ENCODE data around the gene CHTF18. TPM values are rescaled to one million over a fixed set of nuclear protein-coding genes. Genes with fewer than 3 reads are reported as not detected.
"Not testable (repeated sequence)": the region's sequence is repeated elsewhere in the genome, so short reads cannot be mapped to it uniquely, and the experiment has no call there.

Gene CHTF18
- total RNA-seq, 1 donor from 2014 or later = 142 TPM

DNA sequence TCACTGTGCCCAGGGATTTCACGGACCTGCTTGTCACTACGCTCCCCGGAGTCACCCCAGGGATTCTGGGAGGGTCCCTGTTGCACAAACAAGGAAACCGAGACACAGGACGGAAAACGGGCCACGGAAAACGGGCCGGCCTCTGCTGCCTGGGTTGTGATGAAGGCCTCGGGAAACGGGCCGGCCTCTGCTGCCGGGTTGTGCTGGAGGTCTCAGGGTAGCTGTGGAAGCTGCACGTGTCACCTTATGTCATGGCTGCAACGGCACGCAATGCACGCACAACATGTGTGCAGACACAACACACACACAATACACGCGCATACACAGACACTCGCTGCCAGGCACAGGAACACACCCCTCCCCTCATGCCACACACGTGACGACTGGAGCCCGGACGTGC is 39.1 kb downstream of the CHTF18 start:
- H3K36me3 Mint-ChIP-seq (ENCODE audit: low read depth) = no peaks in the 10 kb centered on the region

DNA sequence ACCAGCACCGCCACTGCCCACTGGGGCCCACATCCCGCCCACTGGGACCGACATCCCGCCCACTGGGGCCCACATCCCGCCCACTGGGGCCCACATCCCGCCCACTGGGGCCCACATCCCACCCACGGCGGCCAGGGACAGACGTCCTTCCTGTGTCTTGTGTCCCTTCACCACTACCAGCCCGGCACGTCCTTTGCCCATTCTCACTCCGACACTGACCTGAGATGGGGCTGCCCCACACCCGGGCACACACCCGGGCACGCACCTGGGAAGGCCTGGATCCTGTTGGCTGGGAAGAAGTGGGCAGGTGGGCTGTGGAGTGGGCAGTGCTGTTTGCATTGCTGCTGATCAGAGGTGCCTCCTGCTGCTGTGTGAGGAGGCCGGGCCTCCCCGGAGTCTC is 40.5 kb downstream of the CHTF18 start:
- intact Hi-C loops (cut with micrococcal nuclease) = no loop called here
- DNase-seq (ENCODE audit: low spot score) = no peak
- Mint-ChIP-seq H3K27me3 (ENCODE audit: insufficient read depth) (no peaks in the 10 kb centered on the region), H3K4me1 (ENCODE audit: low read depth) (no peaks in the 10 kb centered on the region), H3K36me3 (ENCODE audit: low read depth) (no peaks in the 10 kb centered on the region), H3K9me3 (no peaks in the 10 kb centered on the region), H3K27ac (no peak overlapping the region), H3K4me3 (no peak overlapping the region)

More for the DNA sequence above, 39.1 kb downstream of the CHTF18 start:
- Mint-ChIP-seq H3K4me1 (ENCODE audit: low read depth) (no peaks in the 10 kb centered on the region), H3K27ac (no peak overlapping the region), H3K27me3 (ENCODE audit: insufficient read depth) (no peaks in the 10 kb centered on the region), H3K9me3 (no peaks in the 10 kb centered on the region), H3K4me3 (no peak overlapping the region)
- intact Hi-C loops (cut with micrococcal nuclease) = no loop called here
- DNase-seq (ENCODE audit: low spot score) = no peak

DNA sequence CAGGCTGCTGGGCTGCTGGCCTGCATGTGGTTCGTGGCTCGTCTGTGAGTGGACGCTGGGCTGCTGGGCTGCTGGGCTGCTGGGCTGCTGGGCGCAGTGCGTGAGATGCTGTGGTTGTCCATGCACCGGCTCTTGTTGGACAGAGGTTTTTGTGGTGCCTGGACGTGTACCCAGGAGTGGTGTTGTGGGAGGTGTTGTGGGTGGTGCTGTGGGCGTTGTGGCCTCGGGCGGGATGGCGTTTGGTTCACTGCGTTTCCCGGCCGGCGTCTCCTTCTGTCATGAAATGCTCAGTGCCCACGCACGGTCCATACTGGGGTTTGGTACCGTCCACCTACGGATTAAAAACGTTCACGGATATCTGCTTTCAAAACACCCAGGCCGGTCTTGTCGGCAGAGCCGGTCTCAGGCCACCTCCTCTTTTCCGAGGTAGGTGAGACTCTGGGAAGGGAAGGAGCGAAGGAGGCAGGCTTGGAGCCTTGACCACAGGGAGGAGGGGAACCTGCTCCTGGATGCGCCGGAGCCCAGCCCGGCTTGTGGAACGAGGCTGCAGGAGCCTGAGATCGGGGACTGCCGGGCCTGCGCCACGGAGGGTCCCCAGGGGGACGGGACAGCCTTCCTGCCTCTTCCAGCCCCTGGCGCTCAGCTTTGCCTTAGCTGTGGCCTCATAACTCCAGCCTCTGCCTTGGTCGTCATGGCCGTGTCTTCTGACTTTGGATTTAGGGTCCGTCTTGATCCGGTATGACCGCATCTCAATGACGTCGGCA is 41.9 kb downstream of the CHTF18 start:
- intact Hi-C loops (cut with micrococcal nuclease) = no loop called here
- Mint-ChIP-seq H3K4me1 (ENCODE audit: low read depth) (no peaks in the 10 kb centered on the region), H3K27ac (no peak overlapping the region)

DNA sequence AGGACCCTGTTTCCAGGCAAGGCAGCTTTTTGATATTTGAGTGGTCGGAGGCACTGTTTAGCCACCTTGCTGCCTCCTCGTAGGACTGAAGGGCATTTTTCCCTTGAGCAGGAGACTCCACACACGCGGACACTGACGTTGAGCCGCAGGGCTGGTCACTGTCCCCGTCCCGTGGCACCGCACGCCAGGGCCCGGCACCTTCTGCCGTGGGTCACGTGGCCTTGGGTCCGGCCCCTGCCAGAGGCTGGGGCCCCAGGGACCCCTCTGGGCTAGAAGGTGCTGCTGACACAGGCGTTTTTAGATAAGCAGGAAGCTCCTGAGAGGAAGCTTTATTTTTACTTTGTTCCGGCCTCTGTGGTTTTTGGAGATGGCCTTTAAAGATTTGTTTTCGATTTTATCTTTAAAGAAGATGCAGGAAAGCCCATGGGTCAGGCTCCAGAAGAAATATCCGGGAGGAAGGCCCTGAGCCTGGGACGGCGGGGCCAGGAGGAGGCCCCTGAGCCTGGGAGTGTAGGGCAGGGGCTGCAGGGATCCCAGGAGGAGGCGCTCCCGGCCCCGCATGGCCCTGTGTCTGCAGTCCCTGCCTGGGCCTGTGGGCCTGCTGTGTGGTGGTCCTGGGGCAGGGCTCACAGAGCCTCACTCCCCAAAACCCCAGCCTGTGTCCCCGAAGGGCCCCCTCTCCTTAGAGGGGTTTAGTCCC is 42.6 kb downstream of the CHTF18 start:
- intact Hi-C loops (cut with micrococcal nuclease) = no loop called here

More for the DNA sequence above, 41.9 kb downstream of the CHTF18 start:
- DNase-seq (ENCODE audit: low spot score) = no peak
- no peaks in the 10 kb centered on the region for H3K36me3 Mint-ChIP-seq (ENCODE audit: low read depth)
- no peak overlapping the region for H3K4me3 Mint-ChIP-seq
- H3K27me3 Mint-ChIP-seq (ENCODE audit: insufficient read depth) = no peaks in the 10 kb centered on the region
- no peaks in the 10 kb centered on the region for H3K9me3 Mint-ChIP-seq

DNA sequence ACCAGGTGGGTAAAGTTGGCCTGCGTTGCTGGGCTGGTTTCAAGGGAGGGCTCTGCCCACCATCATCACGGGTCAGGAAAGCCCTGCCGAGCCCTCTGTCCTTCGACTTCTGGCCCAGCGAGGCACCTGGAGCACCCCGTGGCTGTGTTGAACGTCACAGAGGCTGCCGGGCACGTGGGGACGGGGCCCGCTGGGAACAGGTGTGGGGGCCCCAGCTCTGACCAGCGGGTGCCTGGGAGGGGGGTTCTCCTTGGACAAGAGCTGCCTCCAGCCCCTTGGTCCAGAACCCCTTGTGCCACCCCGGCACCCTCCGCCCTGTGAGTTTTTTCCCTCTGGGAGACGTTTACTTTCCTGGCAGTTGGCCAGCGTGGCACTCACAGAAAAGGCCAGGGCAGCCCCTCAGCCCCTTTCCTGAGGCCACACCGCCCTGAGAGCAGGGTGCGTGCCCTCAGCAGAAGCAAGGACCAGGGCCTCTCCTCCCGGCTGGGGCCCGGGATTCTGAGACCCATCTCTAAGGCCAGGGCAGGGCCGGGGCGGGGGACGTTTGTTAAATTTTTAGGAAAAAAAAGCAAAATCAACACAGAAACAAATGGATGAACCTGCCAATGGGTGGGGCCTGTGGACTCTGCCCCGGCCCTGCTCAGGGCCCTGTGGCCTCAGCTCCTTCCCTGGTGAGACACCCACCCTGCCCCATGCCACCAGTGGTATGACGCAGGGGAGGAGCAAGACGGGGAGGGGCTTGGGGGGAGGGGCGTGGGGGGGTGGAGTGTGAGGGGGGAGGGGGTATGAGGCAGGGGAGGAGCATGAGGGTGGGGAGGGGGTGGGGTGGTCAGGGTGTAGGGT is 43.4 kb downstream of the CHTF18 start:
- intact Hi-C loops (cut with micrococcal nuclease) = no loop called here
- no peak for DNase-seq (ENCODE audit: low spot score)
- no peaks in the 10 kb centered on the region for H3K4me1 Mint-ChIP-seq (ENCODE audit: low read depth)
- H3K4me3 Mint-ChIP-seq = no peak overlapping the region
- H3K36me3 Mint-ChIP-seq (ENCODE audit: low read depth) = no peaks in the 10 kb centered on the region
- H3K9me3 Mint-ChIP-seq = peaks cover 7% of the 10 kb centered on the region
- no peaks in the 10 kb centered on the region for H3K27me3 Mint-ChIP-seq (ENCODE audit: insufficient read depth)
- no peak overlapping the region for H3K27ac Mint-ChIP-seq

More for the DNA sequence above, 42.6 kb downstream of the CHTF18 start:
- H3K9me3 Mint-ChIP-seq = no peaks in the 10 kb centered on the region
- H3K27ac Mint-ChIP-seq = no peak overlapping the region
- no peaks in the 10 kb centered on the region for H3K4me1 Mint-ChIP-seq (ENCODE audit: low read depth)
- H3K4me3 Mint-ChIP-seq = no peak overlapping the region
- H3K27me3 Mint-ChIP-seq (ENCODE audit: insufficient read depth) = no peaks in the 10 kb centered on the region
- DNase-seq (ENCODE audit: low spot score) = no peak
- no peaks in the 10 kb centered on the region for H3K36me3 Mint-ChIP-seq (ENCODE audit: low read depth)

DNA sequence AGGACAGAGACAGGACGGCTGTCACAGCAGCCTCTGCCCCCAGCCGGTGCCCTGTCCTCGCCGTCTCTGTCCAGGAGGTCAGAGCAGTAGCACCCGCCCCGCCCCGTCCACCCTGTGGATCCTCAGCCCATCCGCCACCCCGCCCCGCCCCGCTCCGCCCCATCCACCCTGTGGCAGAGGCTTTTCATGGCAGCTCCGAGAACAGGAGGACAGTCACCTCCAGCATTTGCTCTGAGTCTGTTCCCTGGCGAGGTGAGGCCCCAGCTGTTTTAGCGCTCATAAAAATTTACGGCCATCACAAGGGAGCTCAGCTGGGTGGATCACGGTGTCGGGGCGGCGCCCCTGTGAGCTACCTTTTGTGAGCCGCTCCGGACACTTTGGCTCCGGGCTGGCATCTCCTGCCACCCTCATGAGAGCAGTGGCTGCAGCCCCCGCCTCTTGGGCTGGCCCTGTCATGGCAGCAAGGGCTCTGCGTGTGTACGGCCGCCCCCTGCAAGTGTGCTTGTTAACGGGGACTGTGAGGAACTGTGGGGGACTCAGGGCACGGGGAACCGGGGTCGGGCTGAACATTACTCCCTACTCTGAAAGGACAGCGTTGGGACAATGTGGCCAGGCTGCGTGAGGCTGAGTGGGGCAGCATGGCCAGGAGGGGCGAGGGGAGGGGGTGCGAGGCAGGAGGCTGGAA is 44.4 kb downstream of the CHTF18 start:
- Mint-ChIP-seq H3K4me1 (ENCODE audit: low read depth) (no peaks in the 10 kb centered on the region), H3K9me3 (peaks cover 9% of the 10 kb centered on the region), H3K27me3 (ENCODE audit: insufficient read depth) (no peaks in the 10 kb centered on the region), H3K4me3 (no peak overlapping the region), H3K36me3 (ENCODE audit: low read depth) (no peaks in the 10 kb centered on the region), H3K27ac (no peak overlapping the region)
- intact Hi-C loops (cut with micrococcal nuclease) = no loop called here
- DNase-seq (ENCODE audit: low spot score) = no peak

DNA sequence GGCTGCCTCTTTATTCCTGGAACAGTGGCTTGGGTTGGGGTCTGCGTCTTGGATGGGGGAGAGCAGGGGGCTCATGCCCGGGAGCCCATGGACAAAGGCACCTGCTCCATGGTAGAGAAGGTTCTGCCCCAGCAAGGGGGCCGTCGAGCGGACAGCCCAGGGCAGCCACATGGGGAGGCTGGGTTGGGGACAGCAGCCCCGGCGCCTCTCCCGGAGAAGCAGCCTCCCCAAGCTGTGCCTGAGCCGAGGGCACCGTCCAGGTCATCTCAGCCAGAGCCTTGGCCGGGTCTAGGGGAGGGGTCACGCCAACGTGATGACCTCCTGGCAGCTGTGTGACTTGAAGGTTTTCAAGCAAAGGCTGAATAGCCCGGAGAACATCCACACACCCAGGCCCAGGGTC is 45.0 kb downstream of the CHTF18 start:
- H3K9me3 Mint-ChIP-seq = peaks cover 9% of the 10 kb centered on the region
- H3K27me3 Mint-ChIP-seq (ENCODE audit: insufficient read depth) = no peaks in the 10 kb centered on the region
- no peak overlapping the region for H3K4me3 Mint-ChIP-seq
- intact Hi-C loops (cut with micrococcal nuclease) = no loop called here
- no peaks in the 10 kb centered on the region for H3K36me3 Mint-ChIP-seq (ENCODE audit: low read depth)
- no peaks in the 10 kb centered on the region for H3K4me1 Mint-ChIP-seq (ENCODE audit: low read depth)
- no peak overlapping the region for H3K27ac Mint-ChIP-seq
- DNase-seq (ENCODE audit: low spot score) = no peak

DNA sequence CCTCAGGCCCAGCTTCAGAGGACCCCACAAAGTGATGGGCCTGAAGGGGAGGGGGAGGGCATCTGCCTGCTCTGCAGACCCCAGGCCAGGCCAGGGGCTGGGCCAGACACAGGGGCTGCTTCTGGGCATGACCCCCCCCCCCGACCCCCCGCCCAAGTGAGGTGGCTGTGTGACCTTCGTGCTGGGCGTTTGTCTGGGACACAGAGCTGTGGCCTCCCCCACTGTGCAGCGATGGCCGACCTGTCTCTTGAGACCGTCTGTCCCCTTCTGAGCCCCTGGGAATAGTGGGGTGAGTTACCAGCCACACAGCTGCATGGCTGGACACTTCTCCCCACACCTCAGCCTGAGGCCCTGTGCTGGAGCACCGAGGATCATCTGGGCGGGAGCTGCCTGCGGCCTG is 47.0 kb downstream of the CHTF18 start:
- Mint-ChIP-seq H3K9me3 (peaks cover 9% of the 10 kb centered on the region), H3K27me3 (ENCODE audit: insufficient read depth) (no peaks in the 10 kb centered on the region), H3K36me3 (ENCODE audit: low read depth) (no peaks in the 10 kb centered on the region), H3K27ac (no peak overlapping the region), H3K4me3 (no peak overlapping the region), H3K4me1 (ENCODE audit: low read depth) (no peaks in the 10 kb centered on the region)
- no peak for DNase-seq (ENCODE audit: low spot score)
- intact Hi-C loops (cut with micrococcal nuclease) = no loop called here

DNA sequence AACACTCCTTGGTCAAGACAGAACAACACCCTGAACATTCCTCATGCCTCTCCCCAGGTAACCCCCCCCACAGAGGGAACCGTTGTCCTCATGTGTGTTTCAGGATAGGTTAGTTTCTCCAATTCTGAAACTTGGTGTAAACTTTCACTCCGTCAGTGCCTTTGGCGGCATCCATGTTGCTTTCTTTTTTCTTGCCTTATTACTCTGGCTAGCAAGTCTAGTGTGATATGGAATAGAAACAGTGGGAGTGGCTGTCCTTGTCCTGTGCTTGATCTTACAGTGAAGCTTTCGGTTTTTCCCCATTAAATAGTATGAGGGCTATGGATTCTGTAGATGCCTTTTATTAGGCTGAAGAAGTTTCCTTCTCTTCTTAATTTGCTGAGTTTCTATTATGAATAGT is 47.8 kb downstream of the CHTF18 start:
- Mint-ChIP-seq H3K36me3 (ENCODE audit: low read depth) (no peaks in the 10 kb centered on the region), H3K4me1 (ENCODE audit: low read depth) (no peaks in the 10 kb centered on the region), H3K27ac (no peak overlapping the region), H3K27me3 (ENCODE audit: insufficient read depth) (no peaks in the 10 kb centered on the region), H3K4me3 (no peak overlapping the region), H3K9me3 (peaks cover 9% of the 10 kb centered on the region)
- intact Hi-C loops (cut with micrococcal nuclease) = no loop called here
- DNase-seq (ENCODE audit: low spot score) = no peak

DNA sequence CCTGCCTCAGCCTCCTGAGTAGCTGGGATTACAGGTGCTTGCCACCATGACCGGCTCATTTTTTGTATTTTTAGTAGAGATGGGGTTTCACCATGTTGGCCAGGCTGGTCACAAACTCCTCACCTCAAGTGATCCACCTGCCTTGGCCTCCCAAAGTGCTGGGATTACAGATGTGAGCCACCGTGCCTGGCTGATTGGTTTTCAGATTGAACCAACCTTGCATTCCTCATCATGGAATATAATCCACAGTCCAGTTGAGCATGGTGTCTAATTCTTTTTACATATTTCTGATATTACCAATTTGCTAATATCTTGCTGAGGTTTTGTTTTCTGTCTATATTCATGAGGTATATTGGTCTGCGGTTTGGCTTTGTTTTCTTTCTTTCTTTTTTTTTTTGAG is 48.4 kb downstream of the CHTF18 start:
- H3K4me3 Mint-ChIP-seq; H3K4me1 Mint-ChIP-seq (ENCODE audit: low read depth); H3K27me3 Mint-ChIP-seq (ENCODE audit: insufficient read depth); intact Hi-C loops (cut with micrococcal nuclease); H3K9me3 Mint-ChIP-seq; DNase-seq (ENCODE audit: low spot score); H3K36me3 Mint-ChIP-seq (ENCODE audit: low read depth); H3K27ac Mint-ChIP-seq: not testable (repeated sequence)

DNA sequence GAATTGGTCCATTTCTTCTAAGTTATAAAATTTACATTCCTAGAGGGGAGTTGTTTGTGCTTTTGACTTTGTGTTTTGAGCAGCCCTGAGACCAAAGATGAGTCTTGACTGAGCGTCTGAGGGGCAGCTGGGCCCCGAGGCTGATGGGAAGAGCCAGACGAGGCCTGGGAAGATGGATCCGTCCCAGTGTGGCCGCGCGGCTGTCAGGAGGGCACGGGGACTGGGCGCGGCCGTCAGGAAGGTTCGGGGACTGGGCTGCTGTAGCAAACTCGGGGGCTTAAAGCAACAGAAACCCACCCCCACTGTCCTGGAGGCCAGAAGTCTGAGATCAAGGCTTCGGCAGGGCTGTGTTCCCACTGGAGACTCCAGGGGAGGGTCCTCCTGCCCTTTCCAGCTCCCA is 50.3 kb downstream of the CHTF18 start:
- peaks cover 9% of the 10 kb centered on the region for H3K9me3 Mint-ChIP-seq
- no peaks in the 10 kb centered on the region for H3K27me3 Mint-ChIP-seq (ENCODE audit: insufficient read depth)
- H3K4me3 Mint-ChIP-seq = no peak overlapping the region
- intact Hi-C loops (cut with micrococcal nuclease) = no loop called here
- H3K4me1 Mint-ChIP-seq (ENCODE audit: low read depth) = no peaks in the 10 kb centered on the region
- no peaks in the 10 kb centered on the region for H3K36me3 Mint-ChIP-seq (ENCODE audit: low read depth)
- no peak overlapping the region for H3K27ac Mint-ChIP-seq
- no peak for DNase-seq (ENCODE audit: low spot score)

DNA sequence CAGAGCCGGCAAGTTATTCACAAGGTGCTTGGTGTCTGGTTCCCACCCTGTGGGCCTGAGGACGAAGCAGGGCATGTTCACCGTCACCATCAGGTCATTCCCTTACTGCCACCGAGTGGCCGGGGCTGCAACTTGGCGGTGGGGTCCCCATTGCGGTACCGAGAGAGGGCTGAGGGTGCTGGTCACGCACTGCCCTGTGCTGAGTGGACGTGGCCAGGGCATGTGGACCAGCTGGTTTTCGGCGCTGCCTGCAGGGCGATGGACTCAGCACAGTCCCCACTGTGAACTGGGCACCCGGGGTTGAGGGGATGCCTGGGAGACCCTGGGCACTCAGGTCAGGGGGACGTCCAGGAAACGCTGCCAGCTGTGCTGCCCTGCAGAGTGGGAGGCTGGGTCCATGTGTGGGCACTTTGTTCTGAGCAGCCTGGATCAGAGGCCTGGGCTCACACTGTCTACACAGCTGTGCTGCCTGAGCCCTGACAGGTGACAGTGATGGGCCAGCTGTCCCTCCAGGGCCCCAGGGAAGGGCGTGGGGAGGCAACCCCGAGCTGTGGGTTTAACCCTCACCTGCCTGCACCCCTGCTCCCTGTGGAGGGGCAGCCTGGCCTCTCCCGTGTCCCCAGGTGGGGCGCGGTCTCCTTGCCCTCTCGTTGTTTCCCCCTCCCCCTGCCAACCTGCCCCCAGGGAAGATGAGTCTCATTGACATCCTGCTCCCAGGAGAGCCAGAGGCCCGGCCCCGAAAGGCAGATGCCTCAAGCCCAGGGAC is 51.4 kb downstream of the CHTF18 start:
- Mint-ChIP-seq H3K4me1 (ENCODE audit: low read depth) (no peaks in the 10 kb centered on the region), H3K36me3 (ENCODE audit: low read depth) (no peaks in the 10 kb centered on the region), H3K27ac (no peak overlapping the region), H3K4me3 (no peak overlapping the region), H3K27me3 (ENCODE audit: insufficient read depth) (no peaks in the 10 kb centered on the region), H3K9me3 (peaks cover 9% of the 10 kb centered on the region)
- intact Hi-C loops (cut with micrococcal nuclease) = no loop called here
- DNase-seq (ENCODE audit: low spot score) = no peak
